ENCODE data around the gene GLRX5. TPM values are rescaled to one million over a fixed set of nuclear protein-coding genes. Genes with fewer than 3 reads are reported as not detected.

GLRX5 gene
- polyA plus RNA-seq, 2 of the 4 experiments (the other 2 are of a cell fraction): 51.2 to 73.2 TPM

GRCh38 chr14:95529216-95529615 lies 5.6 kb upstream of the GLRX5 start:
- TF ChIP-seq ESRRA (IDR thresholded peaks at IDR 0.05; ENCODE audit: borderline replicate concordance, low read length) (no peak), HOXA7 (CRISPR knock-in tag; IDR thresholded peaks at IDR 0.05) (no peak), EHMT2 (IDR thresholded peaks at IDR 0.05; ENCODE audit: low read depth) (no peak), NR3C1 (IDR thresholded peaks at IDR 0.05) (no peak), NFE2L2 (conservative IDR thresholded peaks at IDR 0.05; ENCODE audit: low read length) (no peak), SREBF2 (IDR thresholded peaks at IDR 0.05) (no peak), MYC (IDR thresholded peaks at IDR 0.05; ENCODE audit: borderline replicate concordance, low read length) (no peak), PBX3 (IDR thresholded peaks at IDR 0.05) (no peak), RNF2 (IDR thresholded peaks at IDR 0.05; ENCODE audit: borderline replicate concordance, low read depth) (no peak), RARB (CRISPR knock-in tag; IDR thresholded peaks at IDR 0.05) (no peak), FOSB (CRISPR knock-in tag; IDR thresholded peaks at IDR 0.05) (no peak), JUNB (IDR thresholded peaks at IDR 0.05) (no peak), MAZ (IDR thresholded peaks at IDR 0.05; ENCODE audit: borderline replicate concordance, low read depth, low read length) (no peak), KDM1A (IDR thresholded peaks at IDR 0.05; ENCODE audit: low read depth) (no peak), CTCF (IDR thresholded peaks at IDR 0.05) (no peak), NPAS2 (CRISPR knock-in tag; IDR thresholded peaks at IDR 0.05; ENCODE audit: borderline replicate concordance) (no peak)
- POLR2A ChIA-PET: interaction anchor here (0.6 kb wide), 1 partner anchor 264 kb away, joined by 3 read pairs; no protein-coding TSS in a partner anchor
- Histone ChIP-seq H3K9me3 (no peaks in the 10 kb centered on the region), H3K4me1 (peaks cover 47% of the 10 kb centered on the region), H3K4me2 (no peak overlapping the region), H3K4me3 (no peak overlapping the region), H3K27ac (no peak overlapping the region)
- CTCF ChIA-PET: interaction anchor here (1.1 to 7.8 kb wide), 2 partner anchors 13 to 86 kb away, joined by 4 to 133 read pairs; partner anchors contain the start of gene SYNE3
- DNase-seq (ENCODE audit: low read depth in 1 of 2, low spot score in 1 of 2): no peak
- FAIRE-seq: no peak
- 90% methylated on average over 7 of the region's 7 CpGs for WGBS (ENCODE audit: missing lambda C conversion rate)
- ATAC-seq: no peak

GRCh38 chr14:95530473-95531276 lies 4.2 kb upstream of the GLRX5 start:
- Histone ChIP-seq H3K27ac (no peak overlapping the region), H3K4me1 (peaks cover 33% of the 10 kb centered on the region), H3K4me2 (peak overlapping the region; percentile 91; the same call in 2 of the 3 replicates), H3K9me3 (no peaks in the 10 kb centered on the region), H3K4me3 (no peak overlapping the region)
- TF ChIP-seq ZC3H11A (IDR thresholded peaks at IDR 0.05) (no peak), HEYL (CRISPR knock-in tag; IDR thresholded peaks at IDR 0.05) (no peak)
- 84% methylated on average over 13 of the region's 13 CpGs for WGBS (ENCODE audit: missing lambda C conversion rate)
- CTCF ChIA-PET: interaction anchor here (1.1 to 1.2 kb wide), 2 partner anchors 87 to 88 kb away, joined by 3 to 4 read pairs; no protein-coding TSS in a partner anchor
- no peak for FAIRE-seq
- POLR2A ChIA-PET: no interaction called here
- no peak for ATAC-seq
- DNase-seq (ENCODE audit: low read depth in 1 of 2, low spot score in 1 of 2): no peak

- FAIRE-seq (no peak), ATAC-seq (no peak), DNase-seq (ENCODE audit: low read depth in 1 of 2, low spot score in 1 of 2) (peak in 1 of 2 experiments; percentile 29)
- peak overlapping the region; percentile 91 for H3K4me2 ChIP-seq
- H3K27ac ChIP-seq: no peak overlapping the region
- H3K4me1 ChIP-seq: peaks cover 39% of the 10 kb centered on the region
- H3K4me3 ChIP-seq: peak overlapping the region; percentile 96; the same call in 1 of the 3 replicates
- no peaks in the 10 kb centered on the region for H3K9me3 ChIP-seq
- CTCF ChIA-PET: interaction anchor here (1.1 kb wide), 1 partner anchor 87 kb away, joined by 3 read pairs; no protein-coding TSS in a partner anchor
- WGBS (ENCODE audit: missing lambda C conversion rate): 40% methylated on average over 3 of the region's 3 CpGs
- TF ChIP-seq HDAC2 (IDR thresholded peaks at IDR 0.05): no peak
- no peak for TF ChIP-seq SMC3 (IDR thresholded peaks at IDR 0.05)
- peak; percentile 95 for TF ChIP-seq MAFK (IDR thresholded peaks at IDR 0.05; ENCODE audit: partially characterized antibody)
- POLR2A ChIA-PET: no interaction called here
Measured at GRCh38 chr14:95531473-95531872, 3.4 kb upstream of the GLRX5 start.
